ENCODE measurements around the gene SURF2. TPM values are rescaled to one million over a fixed set of nuclear protein-coding genes. Genes with fewer than 3 reads are reported as not detected.

The SURF2 gene
- total RNA-seq, 1 donor from 2014 or later = 34.3 TPM

- DNase-seq (ENCODE audit: low read depth, low spot score) = no peak
- peaks cover 10% of the 10 kb centered on the region for H3K36me3 Mint-ChIP-seq (ENCODE audit: low read depth)
These were observed 15.4 kb upstream of the SURF2 start for GRCh38 chr9:133340916-133341315.

DNA sequence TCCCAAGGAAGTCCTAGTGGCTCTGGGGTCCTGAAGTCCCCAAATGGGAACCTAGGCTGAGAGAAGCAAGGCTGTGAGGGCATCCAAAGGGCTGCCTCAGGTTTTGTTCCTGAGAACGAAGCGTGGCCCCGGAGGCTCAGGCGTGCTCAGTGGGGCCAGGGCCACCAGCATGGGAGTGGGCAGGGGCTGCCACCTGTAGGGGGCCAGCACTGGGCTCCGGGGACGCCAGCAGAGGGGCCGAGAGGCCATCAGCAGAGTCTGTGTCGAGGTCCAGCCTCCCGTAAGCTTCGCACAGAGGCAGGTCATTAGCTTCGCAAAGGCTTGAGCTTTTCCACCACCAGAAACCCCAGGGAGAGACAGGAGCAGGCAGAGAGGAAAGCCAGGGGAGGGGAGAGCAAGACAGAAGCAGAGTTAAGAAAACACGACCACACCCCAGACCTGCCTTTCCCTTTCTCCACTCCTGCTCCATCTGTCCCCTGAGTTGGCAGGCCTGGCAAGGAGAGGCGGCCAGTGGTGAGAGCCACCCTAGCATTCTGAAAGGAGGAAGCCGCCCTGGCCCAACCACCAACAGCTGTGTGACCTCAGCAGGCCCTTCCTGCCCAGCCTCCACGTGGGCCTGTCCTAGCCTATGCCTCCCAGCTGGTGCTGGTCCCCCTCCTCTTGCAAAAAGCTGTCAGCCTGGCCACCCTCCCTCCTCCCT, 14.8 kb upstream of the SURF2 start:
- peaks cover 7% of the 10 kb centered on the region for H3K4me1 Mint-ChIP-seq
- no peak for TF ChIP-seq CTCF (conservative IDR thresholded peaks at IDR 0.05)
- H3K4me3 Mint-ChIP-seq = peak overlapping the region; percentile 53
- H3K27ac Mint-ChIP-seq (ENCODE audit: unreplicated experiment) = no peak overlapping the region
- DNase-seq (ENCODE audit: low read depth, low spot score) = no peak
- peaks cover 10% of the 10 kb centered on the region for H3K36me3 Mint-ChIP-seq (ENCODE audit: low read depth)
- H3K27me3 Mint-ChIP-seq (ENCODE audit: low read depth) = no peaks in the 10 kb centered on the region
- no peaks in the 10 kb centered on the region for H3K9me3 Mint-ChIP-seq

More at GRCh38 chr9:133340916-133341315, 15.4 kb upstream of the SURF2 start:
- Mint-ChIP-seq H3K9me3 (no peaks in the 10 kb centered on the region), H3K27me3 (ENCODE audit: low read depth) (no peaks in the 10 kb centered on the region), H3K4me1 (peaks cover 10% of the 10 kb centered on the region), H3K27ac (ENCODE audit: unreplicated experiment) (no peak overlapping the region), H3K4me3 (peak overlapping the region; percentile 49)
- TF ChIP-seq CTCF (conservative IDR thresholded peaks at IDR 0.05) = no peak

DNA sequence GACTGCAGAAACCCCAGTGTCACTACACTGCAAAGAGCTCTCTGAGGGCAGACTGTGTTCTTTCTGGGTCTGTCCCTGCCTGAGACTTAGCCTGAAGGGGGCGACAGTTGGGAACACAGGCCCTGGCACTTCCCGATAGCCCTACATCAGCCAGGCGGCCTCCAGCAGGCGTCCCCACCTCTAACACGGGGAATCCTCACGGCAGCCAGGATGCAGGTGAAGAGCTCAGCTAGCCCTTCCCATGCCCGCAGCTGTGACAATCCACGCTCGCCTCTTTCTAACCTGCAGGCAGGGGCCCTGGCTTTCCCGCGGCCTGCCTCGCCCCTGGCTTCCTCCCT, 14.3 kb upstream of the SURF2 start:
- Mint-ChIP-seq H3K4me3 (peak overlapping the region; percentile 53), H3K4me1 (peaks cover 8% of the 10 kb centered on the region), H3K9me3 (no peaks in the 10 kb centered on the region), H3K27ac (ENCODE audit: unreplicated experiment) (no peak overlapping the region), H3K27me3 (ENCODE audit: low read depth) (no peaks in the 10 kb centered on the region), H3K36me3 (ENCODE audit: low read depth) (peaks cover 10% of the 10 kb centered on the region)
- TF ChIP-seq CTCF (conservative IDR thresholded peaks at IDR 0.05) = peak; percentile 21
- DNase-seq (ENCODE audit: low read depth, low spot score) = no peak

GRCh38 chr9:133342570-133342969, 13.8 kb upstream of the SURF2 start:
- peak; percentile 1 for TF ChIP-seq CTCF (conservative IDR thresholded peaks at IDR 0.05)
- Mint-ChIP-seq H3K36me3 (ENCODE audit: low read depth) (peaks cover 10% of the 10 kb centered on the region), H3K27ac (ENCODE audit: unreplicated experiment) (no peak overlapping the region), H3K4me3 (peak overlapping the region; percentile 53), H3K9me3 (no peaks in the 10 kb centered on the region), H3K27me3 (ENCODE audit: low read depth) (no peaks in the 10 kb centered on the region), H3K4me1 (peaks cover 10% of the 10 kb centered on the region)
- DNase-seq (ENCODE audit: low read depth, low spot score) = no peak

GRCh38 chr9:133344071-133344470, 12.3 kb upstream of the SURF2 start:
- Mint-ChIP-seq H3K9me3 (no peaks in the 10 kb centered on the region), H3K27ac (ENCODE audit: unreplicated experiment) (no peak overlapping the region), H3K36me3 (ENCODE audit: low read depth) (peaks cover 21% of the 10 kb centered on the region), H3K4me3 (peak overlapping the region; percentile 31), H3K27me3 (ENCODE audit: low read depth) (peaks cover 4% of the 10 kb centered on the region), H3K4me1 (peaks cover 22% of the 10 kb centered on the region)
- no peak for DNase-seq (ENCODE audit: low read depth, low spot score)
- TF ChIP-seq CTCF (conservative IDR thresholded peaks at IDR 0.05) = no peak

All from neural crest cell (in vitro differentiated cells).